Activated T-cell treated with anti-CD3 and anti-CD28 coated beads for 4 hours (primary cell): Measurements from ENCODE around the gene RAD21L1.
A peak's percentile ranks its signal among the peaks of the same experiment; 100 is the strongest.

Source experiments
- DNase-seq: peaks from one replicate; pipeline ENCODE4 v3.0.0-alpha.2; 2020

RAD21L1 gene

DNA sequence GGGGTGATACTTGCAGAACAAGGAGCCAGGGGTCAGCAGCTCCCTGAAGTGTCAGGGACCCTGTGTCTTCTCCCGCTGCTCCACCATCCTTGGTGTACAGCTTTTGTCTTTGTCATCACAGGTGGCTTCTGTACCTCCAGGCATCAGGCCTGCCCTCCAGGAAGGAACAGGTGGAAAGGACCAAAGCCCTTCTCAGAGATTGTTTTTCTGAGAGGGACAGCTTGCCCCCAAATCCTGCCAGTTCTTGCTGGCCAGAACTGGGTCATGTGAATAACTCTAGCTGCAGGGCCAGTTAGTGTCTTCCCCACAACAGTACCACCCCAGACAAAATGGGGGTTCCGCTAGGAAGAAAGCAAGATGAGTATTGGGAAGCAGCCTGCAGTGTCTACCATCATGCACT is 71.6 kb downstream of the RAD21L1 start:
- DNase-seq: no peak

DNA sequence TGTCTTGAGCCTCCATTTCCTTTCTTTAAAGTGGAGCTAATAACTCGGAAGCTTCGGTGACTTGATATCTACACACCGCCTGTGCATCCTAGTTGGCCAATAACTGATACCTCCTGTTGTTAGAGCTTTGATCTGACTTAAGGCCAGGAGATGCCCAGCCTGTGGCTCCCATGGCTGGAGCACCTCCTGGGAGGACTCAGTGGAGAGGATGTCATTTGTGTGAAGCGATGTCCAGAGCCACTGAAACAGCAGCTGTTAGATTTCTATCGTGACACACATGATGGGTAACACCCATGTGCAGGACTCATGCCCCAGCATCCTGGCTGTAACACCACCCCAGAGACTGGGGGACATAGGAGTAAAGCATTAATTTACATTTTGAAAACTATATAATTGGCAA is 72.3 kb downstream of the RAD21L1 start:
- no peak for DNase-seq

DNA sequence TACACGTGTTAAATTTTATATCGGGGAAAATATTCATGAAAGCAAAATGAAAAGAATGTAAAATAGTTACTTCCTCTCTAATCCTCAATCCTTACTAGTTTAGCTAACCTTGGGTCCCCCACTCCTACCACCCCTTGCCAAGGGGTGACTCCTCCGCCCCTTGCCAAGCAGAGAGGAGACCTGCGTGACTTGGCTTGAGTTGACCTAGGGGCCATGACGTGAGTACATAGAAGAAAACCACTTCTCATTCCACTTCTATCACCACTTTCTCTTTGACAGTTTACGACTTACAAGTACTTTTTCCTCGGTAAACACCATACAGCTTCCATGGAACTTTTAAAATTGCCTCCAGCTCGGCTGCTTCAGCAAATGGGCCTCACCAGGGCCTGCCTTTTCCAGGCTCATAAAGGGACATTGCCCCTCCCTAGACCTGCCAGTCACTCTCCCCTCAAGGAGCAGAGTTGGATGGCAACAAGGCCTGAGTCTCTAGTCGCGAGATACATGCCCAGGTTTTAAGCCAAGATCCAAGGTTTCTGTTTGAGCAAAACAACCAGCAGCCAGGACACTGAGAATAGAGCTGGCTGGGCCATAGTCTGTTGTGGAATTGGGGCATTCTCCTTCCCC is 73.2 kb downstream of the RAD21L1 start:
- DNase-seq: no peak

DNA sequence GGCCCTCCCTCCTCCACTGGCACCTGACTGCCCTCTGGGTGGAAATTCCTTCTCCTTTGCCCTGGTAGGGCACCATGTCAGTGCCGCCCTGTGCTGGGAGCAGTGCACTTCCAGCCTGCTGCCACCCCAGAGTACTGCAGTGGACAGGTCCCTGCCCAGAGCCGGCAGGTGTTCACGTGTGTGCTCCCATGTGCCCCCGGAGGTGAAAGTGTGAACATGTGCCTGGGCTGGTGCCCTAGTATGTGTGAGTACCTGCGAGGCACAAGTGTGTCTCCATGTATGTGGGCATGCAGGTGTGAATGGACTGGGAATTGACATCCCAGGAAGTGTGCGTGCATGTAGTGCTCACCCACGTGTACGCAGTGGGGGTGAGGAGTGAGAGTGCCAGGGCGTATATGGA is 73.7 kb downstream of the RAD21L1 start:
- DNase-seq: peak; percentile 13

DNA sequence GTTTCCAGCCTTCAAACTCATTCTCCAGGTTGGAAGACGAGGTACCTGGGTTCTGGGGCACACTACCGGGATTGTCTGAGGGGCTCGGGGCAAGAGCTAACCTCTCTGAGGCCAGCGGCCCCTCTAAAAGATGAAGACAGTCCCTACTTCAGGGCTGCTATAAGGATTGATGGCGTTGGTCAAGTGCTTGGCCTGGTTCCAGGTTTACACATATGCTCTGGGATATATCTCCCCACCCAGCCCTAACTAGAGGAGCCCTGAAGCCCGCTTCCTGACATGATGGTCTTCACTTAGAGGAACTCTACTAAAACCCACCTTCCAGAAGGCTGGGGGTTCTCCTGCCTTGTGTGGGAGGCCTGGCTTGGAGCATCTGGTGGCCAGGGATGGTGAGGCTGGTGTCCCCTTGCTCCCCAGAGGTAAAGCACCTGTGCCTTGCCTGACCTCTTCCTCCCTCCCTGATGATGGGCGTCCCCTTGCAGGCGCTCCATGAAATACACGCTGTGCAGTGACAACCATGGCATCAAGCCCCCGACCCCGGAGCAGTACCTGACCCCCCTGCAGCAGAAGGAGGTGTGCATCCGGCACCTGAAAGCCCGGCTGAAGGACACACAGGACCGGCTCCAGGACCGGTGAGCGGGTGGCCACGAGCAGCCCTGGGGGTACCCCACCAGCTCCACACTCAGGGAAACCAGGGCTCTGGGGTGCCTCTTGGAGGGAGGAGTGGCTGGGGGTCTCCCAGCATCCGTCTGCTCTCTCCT is 74.4 kb downstream of the RAD21L1 start:
- DNase-seq: no peak

DNA sequence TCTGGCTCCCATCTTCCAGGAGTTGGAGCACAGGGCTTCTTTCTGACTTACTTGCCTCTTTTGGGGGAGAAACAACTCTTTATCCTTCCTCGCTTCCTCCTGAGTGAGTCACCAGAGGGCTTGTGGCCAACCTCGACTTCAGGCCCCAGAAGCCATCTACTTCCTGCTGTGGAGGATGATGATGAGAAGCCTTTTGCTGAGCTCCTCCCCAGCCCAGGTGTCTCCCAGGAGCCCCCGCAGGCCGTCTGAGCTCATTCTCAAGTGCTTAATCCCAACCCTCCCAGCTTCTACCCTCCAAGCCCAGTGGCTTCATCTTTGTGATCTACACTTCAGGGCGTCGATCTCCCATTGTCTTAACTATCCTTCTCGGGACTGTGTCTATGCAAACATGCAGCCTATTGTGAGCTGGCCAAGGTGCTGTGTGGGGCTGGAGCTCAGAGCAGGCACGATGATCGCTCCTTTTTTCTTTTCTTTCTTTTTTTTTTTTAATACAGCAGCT is 75.2 kb downstream of the RAD21L1 start:
- DNase-seq: peak; percentile 45

DNA sequence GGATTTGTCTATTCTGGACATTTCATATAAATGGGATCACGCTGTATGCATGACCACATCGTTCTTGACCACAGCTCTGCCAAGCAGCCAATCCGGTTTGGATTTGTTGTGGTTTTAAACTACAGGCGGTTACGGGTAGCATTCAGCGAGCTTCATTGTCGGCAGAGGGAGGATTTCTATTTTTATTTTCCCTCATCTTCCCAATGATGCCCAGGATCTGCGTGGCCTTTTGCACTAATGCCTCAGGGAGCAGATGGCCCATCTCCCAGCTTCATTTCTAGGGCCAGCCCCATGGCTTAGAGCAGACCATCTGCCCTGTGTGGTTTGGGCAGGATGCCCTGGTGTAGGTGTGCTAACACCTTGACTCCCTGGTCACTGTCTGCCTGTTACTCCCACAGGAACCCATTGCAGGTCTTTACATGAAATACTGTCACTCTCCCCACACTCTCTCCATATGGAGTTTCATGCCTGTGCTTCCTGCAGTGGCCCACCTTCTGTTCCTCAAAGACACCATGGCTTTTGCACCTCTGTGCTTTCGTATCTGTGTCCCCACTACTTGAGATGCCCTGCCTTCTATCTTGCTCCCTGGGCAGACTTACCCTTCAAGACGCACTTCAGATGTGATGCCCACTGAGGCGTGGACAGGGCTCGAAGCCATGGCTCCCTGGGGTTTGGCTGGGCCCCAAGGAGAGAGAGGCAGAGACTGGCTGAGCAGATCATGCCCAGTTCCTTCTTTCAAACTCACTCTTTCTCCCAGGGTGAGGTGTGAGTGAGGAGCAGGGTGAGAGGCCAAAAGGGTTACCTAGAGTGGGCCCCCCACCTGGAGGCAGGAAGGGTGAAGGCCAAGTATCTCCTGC is 77.1 kb downstream of the RAD21L1 start:
- DNase-seq: no peak

DNA sequence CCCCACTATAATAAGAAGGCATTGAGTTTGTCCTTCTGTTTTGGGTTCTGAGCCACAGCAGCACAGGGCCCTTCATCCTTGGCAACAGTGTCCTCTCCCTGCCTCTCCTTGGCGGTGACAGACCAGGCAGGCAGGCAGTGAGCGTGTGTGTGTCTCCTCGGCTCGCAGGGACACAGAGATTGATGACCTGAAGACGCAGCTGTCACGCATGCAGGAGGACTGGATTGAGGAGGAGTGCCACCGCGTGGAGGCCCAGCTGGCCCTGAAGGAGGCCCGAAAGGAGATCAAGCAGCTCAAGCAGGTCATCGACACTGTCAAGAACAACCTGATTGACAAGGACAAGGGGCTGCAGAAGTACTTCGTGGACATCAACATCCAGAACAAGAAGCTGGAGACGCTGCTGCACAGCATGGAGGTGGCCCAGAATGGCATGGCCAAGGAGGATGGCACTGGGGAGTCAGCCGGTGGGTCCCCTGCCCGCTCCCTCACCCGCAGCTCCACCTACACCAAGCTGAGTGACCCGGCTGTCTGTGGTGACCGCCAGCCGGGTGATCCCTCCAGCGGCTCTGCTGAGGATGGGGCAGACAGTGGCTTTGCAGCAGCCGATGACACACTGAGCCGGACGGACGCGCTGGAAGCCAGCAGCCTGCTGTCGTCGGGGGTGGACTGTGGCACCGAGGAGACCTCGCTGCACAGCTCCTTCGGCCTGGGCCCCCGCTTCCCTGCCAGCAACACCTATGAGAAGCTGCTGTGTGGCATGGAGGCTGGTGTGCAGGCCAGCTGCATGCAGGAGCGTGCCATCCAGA is 79.1 kb downstream of the RAD21L1 start:
- no peak for DNase-seq
